OCI-LY7 (cell line): Measurements from ENCODE around the gene CD300LF.

Experiments
- EZH2phosphoT487 ChIP-seq: fragments of 200-600 bp; sonication (generic); IDR thresholded peaks from 2 replicates; pipeline ENCODE4 v1.6.1; 2018; ENCODE audit warnings: low read depth, borderline replicate concordance, mild to moderate bottlenecking, mixed run types, antibody characterized with exemption, low read length, moderate library complexity, mixed read lengths
- TF ChIP-seq, protein P1 (sequence below): fragments of 200-600 bp; sonication (generic); conservative IDR thresholded peaks from 2 replicates; pipeline ENCODE4 v1.5.1; 2014; ENCODE audit warnings: mild to moderate bottlenecking, antibody characterized with exemption, low read length, moderate library complexity, mixed read lengths

GRCh38 chr17:74680941-74681340, 31.8 kb downstream of the CD300LF start:
- TF ChIP-seq, protein P1, sequence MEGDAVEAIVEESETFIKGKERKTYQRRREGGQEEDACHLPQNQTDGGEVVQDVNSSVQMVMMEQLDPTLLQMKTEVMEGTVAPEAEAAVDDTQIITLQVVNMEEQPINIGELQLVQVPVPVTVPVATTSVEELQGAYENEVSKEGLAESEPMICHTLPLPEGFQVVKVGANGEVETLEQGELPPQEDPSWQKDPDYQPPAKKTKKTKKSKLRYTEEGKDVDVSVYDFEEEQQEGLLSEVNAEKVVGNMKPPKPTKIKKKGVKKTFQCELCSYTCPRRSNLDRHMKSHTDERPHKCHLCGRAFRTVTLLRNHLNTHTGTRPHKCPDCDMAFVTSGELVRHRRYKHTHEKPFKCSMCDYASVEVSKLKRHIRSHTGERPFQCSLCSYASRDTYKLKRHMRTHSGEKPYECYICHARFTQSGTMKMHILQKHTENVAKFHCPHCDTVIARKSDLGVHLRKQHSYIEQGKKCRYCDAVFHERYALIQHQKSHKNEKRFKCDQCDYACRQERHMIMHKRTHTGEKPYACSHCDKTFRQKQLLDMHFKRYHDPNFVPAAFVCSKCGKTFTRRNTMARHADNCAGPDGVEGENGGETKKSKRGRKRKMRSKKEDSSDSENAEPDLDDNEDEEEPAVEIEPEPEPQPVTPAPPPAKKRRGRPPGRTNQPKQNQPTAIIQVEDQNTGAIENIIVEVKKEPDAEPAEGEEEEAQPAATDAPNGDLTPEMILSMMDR, result no peak
- TF ChIP-seq EZH2phosphoT487, result no peak
